ENCODE results near the gene SMC1A.
"Not testable (repeated sequence)": the region's sequence is repeated elsewhere in the genome, so short reads cannot be mapped to it uniquely, and the experiment has no call there.

Gene SMC1A

GRCh38 chrX:53421125-53421524 is 1.3 kb downstream of the SMC1A start:
- no peak overlapping the region for H3K27ac ChIP-seq
- TF ChIP-seq CTCF (conservative IDR thresholded peaks at IDR 0.05) = no peak

- not testable (repeated sequence) for H3K27ac ChIP-seq
Observed at GRCh38 chrX:53420351-53420750, 2.1 kb downstream of the SMC1A start.

- TF ChIP-seq CTCF (conservative IDR thresholded peaks at IDR 0.05) = no peak
- no peak overlapping the region for H3K27ac ChIP-seq
Observed at GRCh38 chrX:53412446-53412845, 10.0 kb downstream of the SMC1A start.

- no peak overlapping the region for H3K27ac ChIP-seq
- no peak for TF ChIP-seq CTCF (conservative IDR thresholded peaks at IDR 0.05)
Observed at GRCh38 chrX:53403535-53403934, 18.9 kb downstream of the SMC1A start.

GRCh38 chrX:53398216-53398615 is 24.2 kb downstream of the SMC1A start:
- no peak for TF ChIP-seq CTCF (conservative IDR thresholded peaks at IDR 0.05)
- H3K27ac ChIP-seq = no peak overlapping the region

- H3K27ac ChIP-seq = no peak overlapping the region
- TF ChIP-seq CTCF (conservative IDR thresholded peaks at IDR 0.05) = no peak
Observed at GRCh38 chrX:53395605-53396298, 26.7 kb downstream of the SMC1A start.

GRCh38 chrX:53383376-53384076 is 38.9 kb downstream of the SMC1A start:
- no peak for TF ChIP-seq CTCF (conservative IDR thresholded peaks at IDR 0.05)
- H3K27ac ChIP-seq = no peak overlapping the region

GRCh38 chrX:53379747-53380146 is 42.7 kb downstream of the SMC1A start:
- TF ChIP-seq CTCF (conservative IDR thresholded peaks at IDR 0.05) = no peak
- H3K27ac ChIP-seq = no peak overlapping the region
